HepG2 (cell line): ENCODE results near the gene APBB2. TPM values are rescaled to one million over a fixed set of nuclear protein-coding genes. Genes with fewer than 3 reads are reported as not detected.

Experiments
- ATAC-seq: fragments of 200-7000 bp; cut with Tn5 transposase; 3 replicates; pipeline ENCODE4 v1.9.1; 2020; ENCODE audit warnings: mild to moderate bottlenecking, moderate library complexity
- BruUV-seq: library from RNA; stranded (reverse); fragments of 400-500 nt; replicated peaks from 2 replicates; lab custom pipeline; 2021; lab: Mats Ljungman, UMichigan
- CTCF ChIA-PET: fragments of 300-600 bp; formaldehyde crosslinking; extraction: SDS; loops from one replicate; lab custom pipeline; 2021; ENCODE audit warnings: low total read pairs, inconsistent platforms, low intra/inter-chr PET ratio; lab: Yijun Ruan, JAX
- POLR2A ChIA-PET: fragments of 350-600 bp; sonication (Branson Sonifier 250); formaldehyde crosslinking; loops from one replicate; lab custom pipeline; 2020; ENCODE audit warnings: antibody characterized with exemption, inconsistent platforms; lab: Yijun Ruan, JAX
- DNase-seq: peaks from one replicate; pipeline ENCODE4 v3.0.0-alpha.2; 2015; ENCODE audit warnings: low spot score
- FAIRE-seq: peaks from 3 replicates; lab custom pipeline; 2011; peaks lifted over from hg19 to GRCh38; lab: Jason Lieb, UNC
- H2AFZ ChIP-seq: one replicate; pipeline ENCODE4 v1.6.1; 2011; ENCODE audit warnings: low read length, inconsistent platforms
- H3K27ac ChIP-seq: fragments of 300-600 bp; 3 replicates; pipeline ENCODE4 v1.8.0; 2011; ENCODE audit warnings: mixed run types, mild to moderate bottlenecking, mixed read lengths, low read length, inconsistent platforms; ENCODE audit not compliant: insufficient read depth; ENCODE audit errors: extremely low read length
- H3K27me3 ChIP-seq, 2 experiments: fragments of 200-600 bp in 1 of 2; 2 replicates in 1 of 2; 3 replicates in 1 of 2; pipeline versions ENCODE4 v1.6.0 to v1.8.0; 2011; ENCODE audit warnings: low read length in 2 of 2, mild to moderate bottlenecking in 2 of 2, moderate library complexity in 2 of 2, inconsistent platforms in 1 of 2; ENCODE audit not compliant: insufficient read depth in 2 of 2, control insufficient read depth in 1 of 2
- H3K36me3 ChIP-seq, 2 experiments: fragments of 200-600 bp in 1 of 2; replicated peaks in 1 of 2; 2 replicates in 1 of 2; 3 replicates in 1 of 2; pipeline versions ENCODE4 v1.5.1 to v1.8.0; 2011; ENCODE audit warnings: low read length in 2 of 2, inconsistent platforms in 1 of 2; ENCODE audit not compliant: insufficient read depth in 2 of 2, control insufficient read depth in 1 of 2
- H3K4me1 ChIP-seq: 2 replicates; pipeline ENCODE4 v1.5.1; 2012; ENCODE audit warnings: low read length, inconsistent platforms; ENCODE audit not compliant: insufficient read depth
- H3K4me2 ChIP-seq: 2 replicates; pipeline ENCODE4 v1.6.0; 2011; ENCODE audit warnings: low read depth, low read length, inconsistent platforms
- H3K4me3 ChIP-seq, 3 experiments: fragments of 200-600 bp in 1 of 3; sonication (generic), shearing (Covaris generic) in 1 of 3; replicated peaks in 1 of 3; 2 replicates each; pipeline ENCODE4 v1.5.1; 2011 to 2016; ENCODE audit warnings: low read length in 3 of 3, inconsistent platforms in 2 of 3, low read depth in 2 of 3, mild to moderate bottlenecking in 2 of 3, control low read depth in 1 of 3, mixed read lengths in 1 of 3; ENCODE audit not compliant: insufficient read depth in 1 of 3
- H3K79me2 ChIP-seq: one replicate; pipeline ENCODE4 v1.6.1; 2011; ENCODE audit warnings: low read length, inconsistent platforms; ENCODE audit not compliant: insufficient read depth
- H3K9ac ChIP-seq: 2 replicates; pipeline ENCODE4 v1.6.0; 2011; ENCODE audit warnings: mild to moderate bottlenecking, low read depth, low read length, inconsistent platforms; ENCODE audit not compliant: insufficient read depth
- H3K9me3 ChIP-seq: 2 replicates; pipeline ENCODE4 v1.5.1; 2012; ENCODE audit warnings: mild to moderate bottlenecking, low read length
- H4K20me1 ChIP-seq: 2 replicates; pipeline ENCODE4 v1.6.0; 2011; ENCODE audit warnings: inconsistent platforms, mild to moderate bottlenecking, low read length, moderate library complexity; ENCODE audit not compliant: insufficient read depth
- CHD2 ChIP-seq: IDR thresholded peaks from 2 replicates; pipeline ENCODE4 v1.6.1; 2011; ENCODE audit warnings: low read depth, low read length, improper control_type of control experiment
- DR1 ChIP-seq: sonication (generic); formaldehyde crosslinking; IDR thresholded peaks from 2 replicates; pipeline ENCODE4 v1.8.0; 2021; ENCODE audit warnings: mild to moderate bottlenecking, missing genetic modification reagents, inconsistent platforms
- HCFC1 ChIP-seq: fragments of 150-350 bp; IDR thresholded peaks from 2 replicates; pipeline ENCODE4 v1.6.1; 2014; ENCODE audit warnings: low read depth, low read length
- LBX2 ChIP-seq: sonication (generic); formaldehyde crosslinking; IDR thresholded peaks from 2 replicates; pipeline ENCODE4 v1.5.0; 2020; ENCODE audit warnings: missing genetic modification reagents, mild to moderate bottlenecking, borderline replicate concordance
- MLX ChIP-seq: IDR thresholded peaks from 2 replicates; pipeline ENCODE4 v1.6.1; 2016
- SKIL ChIP-seq: sonication (generic); formaldehyde crosslinking; IDR thresholded peaks from 2 replicates; pipeline ENCODE4 v1.8.0; 2022; ENCODE audit warnings: missing genetic modification reagents, mild to moderate bottlenecking, moderate library complexity, borderline replicate concordance
- ZBTB7A ChIP-seq: sonication (generic); formaldehyde crosslinking; IDR thresholded peaks from 2 replicates; pipeline ENCODE4 v1.8.0; 2022; ENCODE audit warnings: mild to moderate bottlenecking, missing genetic modification reagents
- ZNF235 ChIP-seq: sonication (generic); formaldehyde crosslinking; IDR thresholded peaks from 2 replicates; pipeline ENCODE4 v1.8.1; 2023; ENCODE audit warnings: mild to moderate bottlenecking, missing genetic modification reagents, borderline replicate concordance
- ZNF530 ChIP-seq: sonication (generic); formaldehyde crosslinking; IDR thresholded peaks from 2 replicates; pipeline ENCODE4 v1.5.0; 2020; ENCODE audit warnings: low read depth, mild to moderate bottlenecking, missing genetic modification reagents
- ZNF639 ChIP-seq: conservative IDR thresholded peaks from 2 replicates; pipeline ENCODE4 v1.6.1; 2018; ENCODE audit warnings: missing genetic modification reagents
- ZNF83 ChIP-seq: sonication (generic); formaldehyde crosslinking; IDR thresholded peaks from 2 replicates; pipeline ENCODE4 v1.4.0; 2020; ENCODE audit warnings: missing genetic modification reagents, mild to moderate bottlenecking, borderline replicate concordance
- WGBS: methylation state at CpG from one replicate; pipeline ENCODE4 v1.1.6; 2017; ENCODE audit warnings: low lambda C conversion rate; 5-methylcytosine and 5-hydroxymethylcytosine counted together
- in situ Hi-C: cut with HindIII; loops from 2 replicates; pipeline ENCODE4 v1.10.0; 2017; ENCODE audit warnings: low pct_unique_long_range_greater_than_20kb; ENCODE audit not compliant: extremely low pct_ligation_motif_present
- intact Hi-C: fragments of 100-400 bp; cut with micrococcal nuclease; formaldehyde crosslinking; loops from one replicate; pipeline ENCODE4 v1.10.0; 2022; ENCODE audit not compliant: unreplicated experiment
- polyA plus RNA-seq, 8 experiments: library from polyadenylated mRNA; depleted of rRNA in 3 of 8; stranded (reverse) in 7 of 8; unstranded in 1 of 8; fragments of >200 nt; fragmentation: Illumina TruSeq in 4 of 8; extraction: Trizol in 4 of 8; gene quantifications; 2 replicates each; pipeline versions ENCODE4 v1.2.1 to v1.2.3, GENCODE V29; 2011 to 2016; ENCODE audit warnings: low read depth in 4 of 8, missing spikeins in 1 of 8, mixed read lengths in 1 of 8; ENCODE audit not compliant: insufficient read depth in 1 of 8
- total RNA-seq, 5 experiments: library from RNA; depleted of rRNA; stranded (reverse); fragments of >200 nt; fragmentation: Illumina TruSeq; extraction: Trizol; gene quantifications; 2 replicates each; pipeline ENCODE4 v1.2.3, GENCODE V29; 2016; ENCODE audit warnings: low read depth in 1 of 5
- TF ChIP-seq, protein P1 (sequence below): sonication (generic); IDR thresholded peaks from 2 replicates; pipeline ENCODE4 v1.6.1; 2016; ENCODE audit warnings: low read depth, borderline replicate concordance
- TF ChIP-seq, protein P2 (sequence below): sonication (generic); formaldehyde crosslinking; IDR thresholded peaks from 2 replicates; pipeline ENCODE4 v1.8.1; 2022; ENCODE audit warnings: low read depth, mild to moderate bottlenecking, missing genetic modification reagents
- TF ChIP-seq, protein P3 (sequence below): sonication (generic); formaldehyde crosslinking; IDR thresholded peaks from 2 replicates; pipeline ENCODE4 v1.5.1; 2020; ENCODE audit warnings: missing genetic modification reagents, mild to moderate bottlenecking, borderline replicate concordance

Gene APBB2
- total and polyA plus RNA-seq, 2 of the 13 experiments (the other 11 are each of a cell fraction or from before 2014, with no cell fraction given): 11.7 to 17.0 TPM

DNA sequence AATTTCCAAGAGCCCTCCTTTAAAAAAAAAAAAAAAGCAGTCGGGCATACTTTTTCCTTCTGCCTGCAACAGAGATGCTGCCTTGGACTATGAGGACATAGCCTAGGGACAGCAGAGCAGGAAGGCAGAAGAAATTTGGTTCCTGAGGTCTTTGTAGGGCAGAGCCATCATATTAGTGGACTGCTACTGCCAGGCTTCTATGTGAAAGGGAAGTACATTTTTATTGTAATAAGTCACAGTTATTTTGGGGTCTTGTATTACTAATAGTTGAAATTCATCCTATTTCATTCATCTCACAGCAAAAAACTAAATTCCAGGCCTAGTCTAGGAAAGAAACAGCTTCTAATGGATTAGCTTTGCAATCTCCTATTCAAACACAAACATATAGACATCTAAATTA lies 253.4 kb downstream of the APBB2 start:
- FAIRE-seq (no peak), ATAC-seq (no peak), DNase-seq (no peak)
- TF ChIP-seq, protein P1, sequence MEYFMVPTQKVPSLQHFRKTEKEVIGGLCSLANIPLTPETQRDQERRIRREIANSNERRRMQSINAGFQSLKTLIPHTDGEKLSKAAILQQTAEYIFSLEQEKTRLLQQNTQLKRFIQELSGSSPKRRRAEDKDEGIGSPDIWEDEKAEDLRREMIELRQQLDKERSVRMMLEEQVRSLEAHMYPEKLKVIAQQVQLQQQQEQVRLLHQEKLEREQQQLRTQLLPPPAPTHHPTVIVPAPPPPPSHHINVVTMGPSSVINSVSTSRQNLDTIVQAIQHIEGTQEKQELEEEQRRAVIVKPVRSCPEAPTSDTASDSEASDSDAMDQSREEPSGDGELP: no peak
- TF ChIP-seq ZBTB7A (CRISPR knock-in tag): no peak
- no peak for TF ChIP-seq HCFC1
- no peak for TF ChIP-seq MLX (CRISPR knock-in tag)
- no peak for TF ChIP-seq LBX2 (CRISPR knock-in tag)
- no peak for TF ChIP-seq SKIL (CRISPR knock-in tag)
- TF ChIP-seq, protein P2, sequence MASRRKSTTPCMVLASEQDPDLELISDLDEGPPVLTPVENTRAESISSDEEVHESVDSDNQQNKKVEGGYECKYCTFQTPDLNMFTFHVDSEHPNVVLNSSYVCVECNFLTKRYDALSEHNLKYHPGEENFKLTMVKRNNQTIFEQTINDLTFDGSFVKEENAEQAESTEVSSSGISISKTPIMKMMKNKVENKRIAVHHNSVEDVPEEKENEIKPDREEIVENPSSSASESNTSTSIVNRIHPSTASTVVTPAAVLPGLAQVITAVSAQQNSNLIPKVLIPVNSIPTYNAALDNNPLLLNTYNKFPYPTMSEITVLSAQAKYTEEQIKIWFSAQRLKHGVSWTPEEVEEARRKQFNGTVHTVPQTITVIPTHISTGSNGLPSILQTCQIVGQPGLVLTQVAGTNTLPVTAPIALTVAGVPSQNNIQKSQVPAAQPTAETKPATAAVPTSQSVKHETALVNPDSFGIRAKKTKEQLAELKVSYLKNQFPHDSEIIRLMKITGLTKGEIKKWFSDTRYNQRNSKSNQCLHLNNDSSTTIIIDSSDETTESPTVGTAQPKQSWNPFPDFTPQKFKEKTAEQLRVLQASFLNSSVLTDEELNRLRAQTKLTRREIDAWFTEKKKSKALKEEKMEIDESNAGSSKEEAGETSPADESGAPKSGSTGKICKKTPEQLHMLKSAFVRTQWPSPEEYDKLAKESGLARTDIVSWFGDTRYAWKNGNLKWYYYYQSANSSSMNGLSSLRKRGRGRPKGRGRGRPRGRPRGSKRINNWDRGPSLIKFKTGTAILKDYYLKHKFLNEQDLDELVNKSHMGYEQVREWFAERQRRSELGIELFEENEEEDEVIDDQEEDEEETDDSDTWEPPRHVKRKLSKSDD (CRISPR knock-in tag): no peak
- TF ChIP-seq ZNF530 (CRISPR knock-in tag): no peak
- no peak for TF ChIP-seq DR1 (CRISPR knock-in tag)
- TF ChIP-seq, protein P3, sequence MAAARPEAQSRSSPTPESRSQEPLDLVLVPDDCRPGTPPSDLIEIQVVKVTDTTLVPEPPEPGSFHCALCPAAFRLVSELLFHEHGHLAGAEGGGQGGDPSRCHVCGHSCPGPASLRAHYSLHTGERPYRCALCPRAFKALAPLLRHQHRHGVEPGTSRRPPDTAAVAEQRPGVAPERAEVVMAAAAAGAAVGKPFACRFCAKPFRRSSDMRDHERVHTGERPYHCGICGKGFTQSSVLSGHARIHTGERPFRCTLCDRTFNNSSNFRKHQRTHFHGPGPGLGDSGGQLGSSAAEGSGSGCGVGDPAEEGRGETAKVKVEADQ (CRISPR knock-in tag): no peak
- TF ChIP-seq CHD2: no peak
- no peak for TF ChIP-seq ZNF639 (CRISPR knock-in tag)
- TF ChIP-seq ZNF83 (CRISPR knock-in tag): no peak
- no peak for TF ChIP-seq ZNF235 (CRISPR knock-in tag)
- Histone ChIP-seq H3K9ac (no peak overlapping the region), H2AFZ (no peak overlapping the region), H3K27me3 (no peaks in the 10 kb centered on the region), H3K4me3 (no peak overlapping the region), H4K20me1 (no peaks in the 10 kb centered on the region), H3K9me3 (no peaks in the 10 kb centered on the region), H3K27ac (no peak overlapping the region), H3K79me2 (no peaks in the 10 kb centered on the region), H3K36me3 (no peaks in the 10 kb centered on the region), H3K4me1 (no peaks in the 10 kb centered on the region), H3K4me2 (no peak overlapping the region)
- POLR2A ChIA-PET: no interaction called here
- in situ Hi-C loops: no loop called here
- CTCF ChIA-PET: no interaction called here
- intact Hi-C loops: no loop called here
- WGBS: 100% methylated on average over 1 of the region's 1 CpG
- BruUV-seq: no TSS peak
